Measurements from ENCODE around the gene KCNH1.
"Not testable (repeated sequence)": the region's sequence is repeated elsewhere in the genome, so short reads cannot be mapped to it uniquely, and the experiment has no call there.

KCNH1 gene

GRCh38 chr1:211007830-211008229 lies 126.1 kb downstream of the KCNH1 start:
- no peak for DNase-seq (ENCODE audit: low read depth in 2 of 2)

- not testable (repeated sequence) for DNase-seq (ENCODE audit: low read depth in 2 of 2)
Measured at GRCh38 chr1:210995931-210996330, 138.0 kb downstream of the KCNH1 start.

GRCh38 chr1:210992837-210993236 lies 141.1 kb downstream of the KCNH1 start:
- no peak for DNase-seq (ENCODE audit: low read depth in 2 of 2)

- DNase-seq (ENCODE audit: low read depth in 2 of 2): no peak
Measured at GRCh38 chr1:210989905-210990304, 144.0 kb downstream of the KCNH1 start.

GRCh38 chr1:210981490-210981889 lies 152.5 kb downstream of the KCNH1 start:
- DNase-seq (ENCODE audit: low read depth in 2 of 2): no peak

GRCh38 chr1:210980082-210980481 lies 153.9 kb downstream of the KCNH1 start:
- DNase-seq (ENCODE audit: low read depth in 2 of 2): no peak

GRCh38 chr1:210978974-210979354 lies 155.0 kb downstream of the KCNH1 start:
- DNase-seq (ENCODE audit: low read depth in 2 of 2): no peak

- no peak for DNase-seq (ENCODE audit: low read depth in 2 of 2)
Measured at GRCh38 chr1:210978316-210978973, 155.5 kb downstream of the KCNH1 start.

GRCh38 chr1:210951279-210951678 lies 182.7 kb downstream of the KCNH1 start:
- DNase-seq (ENCODE audit: low read depth in 2 of 2): no peak

GRCh38 chr1:210949940-210950546 lies 183.9 kb downstream of the KCNH1 start:
- peak; percentile 36 to 47 for DNase-seq (ENCODE audit: low read depth in 2 of 2)

- DNase-seq (ENCODE audit: low read depth in 2 of 2): no peak
Measured at GRCh38 chr1:210949489-210949888, 184.5 kb downstream of the KCNH1 start.

- DNase-seq (ENCODE audit: low read depth in 2 of 2): no peak
Measured at GRCh38 chr1:210949039-210949438, 184.9 kb downstream of the KCNH1 start.

- DNase-seq (ENCODE audit: low read depth in 2 of 2): no peak
Measured at GRCh38 chr1:210944252-210944651, 189.7 kb downstream of the KCNH1 start.

- DNase-seq (ENCODE audit: low read depth in 2 of 2): no peak
Measured at GRCh38 chr1:210942513-210942912, 191.4 kb downstream of the KCNH1 start.

GRCh38 chr1:210940081-210940617 lies 193.8 kb downstream of the KCNH1 start:
- DNase-seq (ENCODE audit: low read depth in 2 of 2): no peak

GRCh38 chr1:210938416-210938925 lies 195.5 kb downstream of the KCNH1 start:
- no peak for DNase-seq (ENCODE audit: low read depth in 2 of 2)

- no peak for DNase-seq (ENCODE audit: low read depth in 2 of 2)
Measured at GRCh38 chr1:210937846-210938245, 196.1 kb downstream of the KCNH1 start.

GRCh38 chr1:210935905-210936304 lies 198.0 kb downstream of the KCNH1 start:
- no peak for DNase-seq (ENCODE audit: low read depth in 2 of 2)

- DNase-seq (ENCODE audit: low read depth in 2 of 2): no peak
Measured at GRCh38 chr1:210932104-210932503, 201.8 kb downstream of the KCNH1 start.

GRCh38 chr1:210922666-210923065 lies 211.3 kb downstream of the KCNH1 start:
- no peak for DNase-seq (ENCODE audit: low read depth in 2 of 2)

- no peak for DNase-seq (ENCODE audit: low read depth in 2 of 2)
Measured at GRCh38 chr1:210920716-210921694, 212.9 kb downstream of the KCNH1 start.

- no peak for DNase-seq (ENCODE audit: low read depth in 2 of 2)
Measured at GRCh38 chr1:210920258-210920657, 213.7 kb downstream of the KCNH1 start.
